ENCODE data around the gene UGT1A7. TPM values are rescaled to one million over a fixed set of nuclear protein-coding genes. Genes with fewer than 3 reads are reported as not detected.

Gene UGT1A7
- total and polyA plus RNA-seq, 9 of the 15 experiments (the other 6 are each of a cell fraction or from before 2014, with no cell fraction given): not detected

DNA sequence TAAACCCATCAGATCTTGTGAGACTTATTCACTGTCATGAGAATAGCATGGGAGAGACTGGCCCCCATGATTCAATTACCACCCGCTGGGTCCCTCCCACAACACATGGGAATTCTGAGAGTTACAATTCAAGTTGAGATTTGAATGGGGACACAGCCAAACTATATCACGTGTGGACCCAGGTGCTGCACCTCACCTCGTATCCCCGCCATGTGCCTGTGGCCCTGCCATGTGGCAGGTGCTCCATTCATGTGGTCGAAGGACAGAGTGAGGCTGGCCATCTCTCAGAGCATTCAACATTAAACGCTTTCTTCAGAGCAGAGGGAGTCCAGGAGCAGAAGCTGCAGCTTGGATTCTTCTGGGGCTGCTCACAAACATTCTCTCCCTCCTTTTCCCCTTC, 128.7 kb downstream of the UGT1A7 start (continued):
- TF ChIP-seq, protein P1, sequence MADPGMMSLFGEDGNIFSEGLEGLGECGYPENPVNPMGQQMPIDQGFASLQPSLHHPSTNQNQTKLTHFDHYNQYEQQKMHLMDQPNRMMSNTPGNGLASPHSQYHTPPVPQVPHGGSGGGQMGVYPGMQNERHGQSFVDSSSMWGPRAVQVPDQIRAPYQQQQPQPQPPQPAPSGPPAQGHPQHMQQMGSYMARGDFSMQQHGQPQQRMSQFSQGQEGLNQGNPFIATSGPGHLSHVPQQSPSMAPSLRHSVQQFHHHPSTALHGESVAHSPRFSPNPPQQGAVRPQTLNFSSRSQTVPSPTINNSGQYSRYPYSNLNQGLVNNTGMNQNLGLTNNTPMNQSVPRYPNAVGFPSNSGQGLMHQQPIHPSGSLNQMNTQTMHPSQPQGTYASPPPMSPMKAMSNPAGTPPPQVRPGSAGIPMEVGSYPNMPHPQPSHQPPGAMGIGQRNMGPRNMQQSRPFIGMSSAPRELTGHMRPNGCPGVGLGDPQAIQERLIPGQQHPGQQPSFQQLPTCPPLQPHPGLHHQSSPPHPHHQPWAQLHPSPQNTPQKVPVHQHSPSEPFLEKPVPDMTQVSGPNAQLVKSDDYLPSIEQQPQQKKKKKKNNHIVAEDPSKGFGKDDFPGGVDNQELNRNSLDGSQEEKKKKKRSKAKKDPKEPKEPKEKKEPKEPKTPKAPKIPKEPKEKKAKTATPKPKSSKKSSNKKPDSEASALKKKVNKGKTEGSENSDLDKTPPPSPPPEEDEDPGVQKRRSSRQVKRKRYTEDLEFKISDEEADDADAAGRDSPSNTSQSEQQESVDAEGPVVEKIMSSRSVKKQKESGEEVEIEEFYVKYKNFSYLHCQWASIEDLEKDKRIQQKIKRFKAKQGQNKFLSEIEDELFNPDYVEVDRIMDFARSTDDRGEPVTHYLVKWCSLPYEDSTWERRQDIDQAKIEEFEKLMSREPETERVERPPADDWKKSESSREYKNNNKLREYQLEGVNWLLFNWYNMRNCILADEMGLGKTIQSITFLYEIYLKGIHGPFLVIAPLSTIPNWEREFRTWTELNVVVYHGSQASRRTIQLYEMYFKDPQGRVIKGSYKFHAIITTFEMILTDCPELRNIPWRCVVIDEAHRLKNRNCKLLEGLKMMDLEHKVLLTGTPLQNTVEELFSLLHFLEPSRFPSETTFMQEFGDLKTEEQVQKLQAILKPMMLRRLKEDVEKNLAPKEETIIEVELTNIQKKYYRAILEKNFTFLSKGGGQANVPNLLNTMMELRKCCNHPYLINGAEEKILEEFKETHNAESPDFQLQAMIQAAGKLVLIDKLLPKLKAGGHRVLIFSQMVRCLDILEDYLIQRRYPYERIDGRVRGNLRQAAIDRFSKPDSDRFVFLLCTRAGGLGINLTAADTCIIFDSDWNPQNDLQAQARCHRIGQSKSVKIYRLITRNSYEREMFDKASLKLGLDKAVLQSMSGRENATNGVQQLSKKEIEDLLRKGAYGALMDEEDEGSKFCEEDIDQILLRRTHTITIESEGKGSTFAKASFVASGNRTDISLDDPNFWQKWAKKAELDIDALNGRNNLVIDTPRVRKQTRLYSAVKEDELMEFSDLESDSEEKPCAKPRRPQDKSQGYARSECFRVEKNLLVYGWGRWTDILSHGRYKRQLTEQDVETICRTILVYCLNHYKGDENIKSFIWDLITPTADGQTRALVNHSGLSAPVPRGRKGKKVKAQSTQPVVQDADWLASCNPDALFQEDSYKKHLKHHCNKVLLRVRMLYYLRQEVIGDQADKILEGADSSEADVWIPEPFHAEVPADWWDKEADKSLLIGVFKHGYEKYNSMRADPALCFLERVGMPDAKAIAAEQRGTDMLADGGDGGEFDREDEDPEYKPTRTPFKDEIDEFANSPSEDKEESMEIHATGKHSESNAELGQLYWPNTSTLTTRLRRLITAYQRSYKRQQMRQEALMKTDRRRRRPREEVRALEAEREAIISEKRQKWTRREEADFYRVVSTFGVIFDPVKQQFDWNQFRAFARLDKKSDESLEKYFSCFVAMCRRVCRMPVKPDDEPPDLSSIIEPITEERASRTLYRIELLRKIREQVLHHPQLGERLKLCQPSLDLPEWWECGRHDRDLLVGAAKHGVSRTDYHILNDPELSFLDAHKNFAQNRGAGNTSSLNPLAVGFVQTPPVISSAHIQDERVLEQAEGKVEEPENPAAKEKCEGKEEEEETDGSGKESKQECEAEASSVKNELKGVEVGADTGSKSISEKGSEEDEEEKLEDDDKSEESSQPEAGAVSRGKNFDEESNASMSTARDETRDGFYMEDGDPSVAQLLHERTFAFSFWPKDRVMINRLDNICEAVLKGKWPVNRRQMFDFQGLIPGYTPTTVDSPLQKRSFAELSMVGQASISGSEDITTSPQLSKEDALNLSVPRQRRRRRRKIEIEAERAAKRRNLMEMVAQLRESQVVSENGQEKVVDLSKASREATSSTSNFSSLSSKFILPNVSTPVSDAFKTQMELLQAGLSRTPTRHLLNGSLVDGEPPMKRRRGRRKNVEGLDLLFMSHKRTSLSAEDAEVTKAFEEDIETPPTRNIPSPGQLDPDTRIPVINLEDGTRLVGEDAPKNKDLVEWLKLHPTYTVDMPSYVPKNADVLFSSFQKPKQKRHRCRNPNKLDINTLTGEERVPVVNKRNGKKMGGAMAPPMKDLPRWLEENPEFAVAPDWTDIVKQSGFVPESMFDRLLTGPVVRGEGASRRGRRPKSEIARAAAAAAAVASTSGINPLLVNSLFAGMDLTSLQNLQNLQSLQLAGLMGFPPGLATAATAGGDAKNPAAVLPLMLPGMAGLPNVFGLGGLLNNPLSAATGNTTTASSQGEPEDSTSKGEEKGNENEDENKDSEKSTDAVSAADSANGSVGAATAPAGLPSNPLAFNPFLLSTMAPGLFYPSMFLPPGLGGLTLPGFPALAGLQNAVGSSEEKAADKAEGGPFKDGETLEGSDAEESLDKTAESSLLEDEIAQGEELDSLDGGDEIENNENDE (IDR thresholded peaks at IDR 0.05; ENCODE audit: low read depth, low read length): no peak
- peak; percentile 30; the same call in 1 of the 2 replicates for TF ChIP-seq L3MBTL2 (IDR thresholded peaks at IDR 0.05)
